UCSD-AML1 (cell line): ENCODE results near the gene USP3.
"Not testable (repeated sequence)": the region's sequence is repeated elsewhere in the genome, so short reads cannot be mapped to it uniquely, and the experiment has no call there.

Source experiments
- DNase-seq: peaks from one replicate; lab custom pipeline; 2025; ENCODE audit not compliant: unreplicated experiment; lab: John Stamatoyannopoulos, UW

USP3 gene

DNA sequence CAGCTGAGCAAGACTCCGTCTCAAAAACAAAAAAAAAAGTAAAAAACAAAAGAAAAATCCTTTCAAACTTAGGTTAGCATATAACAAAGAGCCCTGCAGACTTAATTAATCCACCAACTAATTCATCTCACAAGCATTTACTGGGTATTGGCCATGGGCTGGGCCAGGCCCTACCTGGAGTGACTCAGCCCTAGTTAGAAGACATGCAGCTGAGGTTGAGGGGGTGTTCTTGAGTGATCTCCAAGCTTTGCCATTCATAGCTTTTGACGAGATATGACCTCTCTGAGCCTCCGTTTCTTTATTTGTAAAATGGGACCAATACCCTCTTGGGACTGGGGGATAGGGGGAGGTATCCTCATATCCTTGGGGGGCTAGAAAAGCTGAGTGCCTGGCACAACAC lies 100.6 kb downstream of the USP3 start:
- no peak for DNase-seq

- peak; percentile 51 for DNase-seq
Observed at GRCh38 chr15:63605816-63606215, 101.4 kb downstream of the USP3 start.

- DNase-seq: no peak
Observed at GRCh38 chr15:63606308-63606707, 101.9 kb downstream of the USP3 start.

DNA sequence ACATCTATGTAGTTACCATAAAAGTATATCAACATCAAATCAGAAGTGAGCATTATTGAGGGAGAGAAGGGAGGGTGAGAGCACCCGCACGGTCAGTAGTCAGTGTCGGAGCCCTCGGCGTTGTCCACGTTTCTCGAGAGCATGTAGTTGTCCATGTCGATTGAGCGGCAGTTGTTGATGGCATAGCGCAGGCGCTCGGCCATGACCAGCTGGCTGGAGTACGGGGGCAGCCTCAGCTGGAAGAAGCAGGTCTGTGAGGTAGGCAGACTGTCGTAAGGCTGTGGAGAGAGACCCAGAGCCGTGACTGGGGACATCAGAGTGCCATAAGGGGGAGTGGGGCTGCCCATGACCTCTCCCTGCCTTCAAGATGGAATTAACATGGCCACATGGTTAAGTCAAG lies 104.6 kb downstream of the USP3 start:
- DNase-seq: no peak

GRCh38 chr15:63609448-63609847 lies 105.1 kb downstream of the USP3 start:
- DNase-seq: no peak

DNA sequence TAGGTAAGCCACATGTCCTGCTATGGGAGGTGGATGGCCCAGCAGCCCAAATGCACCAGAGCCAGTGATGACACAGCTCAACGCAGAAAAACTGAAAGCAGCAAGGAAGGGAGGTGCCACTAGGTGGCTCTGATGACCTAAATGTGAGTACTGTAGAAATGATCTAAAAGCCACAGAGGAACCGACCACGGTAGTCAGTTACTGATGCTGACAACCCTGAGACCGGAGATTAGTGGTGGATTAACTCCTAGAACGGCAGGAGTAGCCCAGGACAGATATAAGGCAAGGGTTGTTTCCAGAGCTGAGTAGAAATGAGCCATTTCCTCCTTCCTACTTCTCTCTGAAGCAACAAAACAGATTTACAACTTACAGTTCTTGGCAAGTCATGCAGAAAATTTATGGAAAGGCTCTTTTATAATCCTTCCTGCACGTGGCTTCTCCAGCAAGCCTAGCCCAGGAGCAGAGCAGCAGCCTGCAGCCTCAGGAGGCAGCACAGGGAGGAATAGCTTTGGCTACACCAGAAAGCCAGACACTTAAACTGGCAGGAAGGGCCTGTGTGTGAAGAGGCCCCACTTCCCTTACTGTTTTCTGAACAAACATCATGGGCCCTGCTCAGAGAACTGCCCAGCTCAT lies 105.9 kb downstream of the USP3 start:
- peak; percentile 57 for DNase-seq

- DNase-seq: no peak
Observed at GRCh38 chr15:63611177-63611576, 106.8 kb downstream of the USP3 start.

GRCh38 chr15:63612300-63612699 lies 107.9 kb downstream of the USP3 start:
- no peak for DNase-seq

GRCh38 chr15:63615935-63616334 lies 111.5 kb downstream of the USP3 start:
- DNase-seq: no peak

GRCh38 chr15:63617147-63617546 lies 112.8 kb downstream of the USP3 start:
- not testable (repeated sequence) for DNase-seq

GRCh38 chr15:63617627-63618026 lies 113.2 kb downstream of the USP3 start:
- DNase-seq: not testable (repeated sequence)

DNA sequence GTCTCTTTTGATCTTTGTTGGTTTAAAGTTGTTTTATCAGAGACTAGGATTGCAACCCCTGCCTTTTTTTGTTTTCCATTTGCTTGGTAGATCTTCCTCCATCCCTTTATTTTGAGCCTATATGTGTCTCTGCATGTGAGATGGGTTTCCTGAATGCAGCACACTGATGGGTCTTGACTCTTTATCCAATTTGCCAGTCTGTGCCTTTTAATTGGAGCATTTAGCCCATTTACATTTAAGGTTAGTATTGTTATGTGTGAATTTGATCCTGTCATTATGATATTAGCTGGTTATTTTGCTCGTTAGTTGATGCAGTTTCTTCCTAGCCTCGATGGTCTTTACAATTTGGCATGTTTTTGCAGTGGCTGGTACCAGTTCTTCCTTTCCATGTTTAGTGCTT lies 116.4 kb downstream of the USP3 start:
- not testable (repeated sequence) for DNase-seq

DNA sequence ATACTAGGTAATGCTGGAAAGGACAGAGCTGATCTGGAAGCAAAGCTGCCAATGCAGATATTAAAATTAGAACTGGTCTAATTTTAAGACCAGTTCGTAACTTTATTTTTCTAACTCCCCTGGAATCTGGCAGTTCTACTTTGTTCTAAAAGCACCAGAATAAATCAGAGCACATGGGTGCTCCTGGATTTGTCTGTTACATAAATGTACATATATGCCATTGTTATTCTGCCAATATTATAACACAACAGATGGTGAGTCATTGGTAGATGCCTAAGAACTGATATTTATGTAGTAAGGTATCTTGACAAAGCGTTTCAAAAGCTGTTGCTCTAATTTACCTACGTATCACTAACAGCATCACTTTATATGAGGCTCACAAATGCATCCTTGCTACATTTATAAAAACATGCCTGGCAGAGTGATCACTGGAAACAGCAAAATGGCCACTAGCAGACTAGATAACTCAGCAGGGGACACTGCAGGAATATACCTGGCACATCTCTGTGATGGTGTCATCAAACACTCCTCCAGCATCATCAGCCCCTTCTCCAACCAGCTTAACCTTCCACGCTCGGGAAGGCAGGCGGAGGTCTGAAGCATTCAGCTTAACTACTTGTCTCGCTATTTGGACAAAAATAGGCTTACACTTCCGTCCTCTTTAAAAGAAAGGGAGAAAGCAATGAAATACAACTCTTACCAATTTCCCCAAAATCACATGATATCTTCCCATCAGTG lies 119.0 kb downstream of the USP3 start:
- no peak for DNase-seq

DNA sequence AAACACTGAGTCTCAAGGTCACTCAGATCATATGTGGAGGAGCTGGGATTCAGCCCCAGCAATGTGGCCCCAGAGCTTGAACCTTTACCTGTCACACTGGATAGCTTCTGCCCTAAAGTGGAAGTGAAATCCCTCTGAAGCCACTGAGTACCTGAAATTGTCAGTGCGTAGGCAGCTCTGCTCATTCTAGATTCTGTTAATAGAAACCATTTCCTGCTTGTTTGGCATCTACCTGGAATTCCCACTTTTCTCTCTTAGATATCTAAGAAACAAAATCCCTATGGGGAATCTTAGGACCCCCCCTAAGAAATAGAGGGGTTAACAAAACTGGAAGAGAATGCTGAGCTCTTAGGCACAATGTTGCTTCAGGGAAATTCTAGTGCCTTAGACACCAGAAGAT lies 122.6 kb downstream of the USP3 start:
- no peak for DNase-seq

DNA sequence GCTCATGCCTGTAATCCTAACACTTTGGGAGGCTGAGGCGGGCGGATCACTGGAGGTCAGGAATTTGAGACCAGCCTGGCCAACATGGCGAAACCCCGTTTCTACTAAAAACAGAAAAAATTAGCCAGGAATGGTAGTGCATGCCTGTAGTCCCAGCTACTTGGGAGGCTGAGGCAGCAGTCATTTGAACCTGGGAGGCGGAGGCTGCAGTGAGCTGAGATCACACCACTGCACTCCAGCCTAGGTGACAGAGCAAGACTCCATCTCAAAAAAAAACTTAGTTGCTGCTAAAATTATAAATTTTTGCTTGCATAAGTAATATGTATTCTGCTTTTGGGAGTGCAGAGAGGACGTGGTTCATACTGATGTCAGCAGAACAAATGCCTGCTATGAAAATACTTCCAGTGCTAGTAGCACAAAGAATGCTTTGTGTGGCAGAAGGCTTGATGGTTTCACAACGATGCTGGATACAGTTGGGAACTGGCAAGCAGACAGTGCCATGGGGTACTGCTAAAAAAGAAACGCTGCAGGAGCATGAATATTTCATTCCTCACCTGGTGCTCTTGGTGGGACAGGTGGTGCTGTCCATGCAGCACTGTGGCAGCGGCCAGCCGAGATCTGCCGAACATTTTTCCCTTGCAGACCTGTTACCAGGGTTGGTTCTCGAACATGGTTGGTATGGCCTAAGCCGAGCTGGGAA lies 123.9 kb downstream of the USP3 start:
- no peak for DNase-seq

GRCh38 chr15:63630036-63630751 lies 125.8 kb downstream of the USP3 start:
- DNase-seq: no peak

GRCh38 chr15:63633312-63633711 lies 128.9 kb downstream of the USP3 start:
- no peak for DNase-seq

GRCh38 chr15:63634154-63634553 lies 129.8 kb downstream of the USP3 start:
- no peak for DNase-seq

GRCh38 chr15:63636518-63637061 lies 132.2 kb downstream of the USP3 start:
- no peak for DNase-seq

- DNase-seq: no peak
Observed at GRCh38 chr15:63638839-63639238, 134.4 kb downstream of the USP3 start.

DNA sequence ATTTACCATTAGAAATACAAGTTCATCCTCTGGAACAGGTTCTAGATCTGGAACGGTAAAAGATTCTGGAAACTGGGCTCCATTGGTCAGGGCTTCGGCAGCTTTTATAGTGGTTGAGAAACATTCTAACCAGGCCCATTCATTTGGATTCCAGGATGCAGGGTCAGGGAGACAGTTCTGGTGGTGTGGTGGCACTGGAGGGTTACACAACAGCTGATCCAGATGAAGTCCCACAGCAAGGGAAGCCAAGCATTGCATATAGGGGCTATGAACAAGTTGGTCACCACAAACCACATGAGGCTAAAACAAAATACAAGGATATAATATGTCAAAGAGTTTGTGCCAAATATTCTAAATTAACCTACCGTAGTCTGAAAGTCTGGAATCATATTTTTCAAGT lies 135.8 kb downstream of the USP3 start:
- DNase-seq: no peak
